ENCODE measurements around the gene SELL.
"Not testable (repeated sequence)": the region's sequence is repeated elsewhere in the genome, so short reads cannot be mapped to it uniquely, and the experiment has no call there.

The SELL gene

GRCh38 chr1:169662680-169663079, 48.7 kb downstream of the SELL start:
- not testable (repeated sequence) for DNase-seq

- not testable (repeated sequence) for DNase-seq
These were observed 50.4 kb downstream of the SELL start for GRCh38 chr1:169661066-169661465.

GRCh38 chr1:169658777-169659176, 52.6 kb downstream of the SELL start:
- DNase-seq, result not testable (repeated sequence)

GRCh38 chr1:169653873-169654272, 57.5 kb downstream of the SELL start:
- DNase-seq, result no peak

GRCh38 chr1:169651035-169651434, 60.4 kb downstream of the SELL start:
- no peak for DNase-seq

- no peak for DNase-seq
These were observed 60.9 kb downstream of the SELL start for GRCh38 chr1:169650551-169650950.

GRCh38 chr1:169648709-169649108, 62.7 kb downstream of the SELL start:
- no peak for DNase-seq

- no peak for DNase-seq
These were observed 63.2 kb downstream of the SELL start for GRCh38 chr1:169648187-169648586.

- no peak for DNase-seq
These were observed 63.9 kb downstream of the SELL start for GRCh38 chr1:169647512-169647911.

GRCh38 chr1:169644297-169644696, 67.1 kb downstream of the SELL start:
- no peak for DNase-seq

All from activated effector memory CD4-positive, alpha-beta T cell treated with Interleukin-2 at 50 U/mL for 16 hours (primary cell).